SH-SY5Y (cell line): ENCODE data around the gene SYNDIG1.

Experiments
- GATA2 ChIP-seq: IDR thresholded peaks from 2 replicates; pipeline ENCODE4 v1.6.1; 2011; ENCODE audit warnings: mild to moderate bottlenecking, low read depth, low read length
- GATA3 ChIP-seq: IDR thresholded peaks from 2 replicates; pipeline ENCODE4 v1.6.1; 2011; ENCODE audit warnings: low read depth, mild to moderate bottlenecking, low read length, moderate library complexity

- TF ChIP-seq GATA3, result no peak
- no peak for TF ChIP-seq GATA2
Measured at GRCh38 chr20:24506146-24506545, 36.7 kb downstream of the SYNDIG1 start.
